Large intestine (tissue), 3 donors: ENCODE data around the gene RIMBP2. TPM values are rescaled to one million over a fixed set of nuclear protein-coding genes. Genes with fewer than 3 reads are reported as not detected.
A peak's percentile ranks its signal among the peaks of the same experiment; 100 is the strongest.

Experiments
- DNase-seq, 2 donors: peaks; one replicate each; pipeline versions ENCODE4 v3.0.0 to v3.0.0-alpha.2; 2013
- H3K27ac ChIP-seq: one replicate; pipeline ENCODE4 v1.5.1; 2013; ENCODE audit warnings: low read length
- H3K27me3 ChIP-seq: 2 replicates; pipeline ENCODE4 v1.6.1; 2013; ENCODE audit warnings: low read length; ENCODE audit not compliant: control insufficient read depth, insufficient read depth
- H3K36me3 ChIP-seq: 2 replicates; pipeline ENCODE4 v1.6.1; 2013; ENCODE audit warnings: low read length; ENCODE audit not compliant: control insufficient read depth, insufficient read depth
- H3K4me1 ChIP-seq: one replicate; pipeline ENCODE4 v1.6.1; 2013; ENCODE audit warnings: low read length; ENCODE audit not compliant: control insufficient read depth, insufficient read depth
- H3K4me3 ChIP-seq: one replicate; pipeline ENCODE4 v1.5.1; 2013; ENCODE audit warnings: low read length
- H3K9me3 ChIP-seq: one replicate; pipeline ENCODE4 v1.6.1; 2013; ENCODE audit warnings: mild to moderate bottlenecking, low read depth, low read length, moderate library complexity; ENCODE audit not compliant: control insufficient read depth
- WGBS: methylation state at CpG from one replicate; pipeline ENCODE4 v1.1.5; 2013; ENCODE audit warnings: low lambda C conversion rate; ENCODE audit not compliant: insufficient coverage; 5-methylcytosine and 5-hydroxymethylcytosine counted together
- polyA plus RNA-seq: library from polyadenylated mRNA; unstranded; fragments of 120-200 nt; gene quantifications from one replicate; pipeline ENCODE4 v1.2.1, GENCODE V29; 2013

RIMBP2 gene
- polyA plus RNA-seq, 1 donor, result 22.7 TPM

GRCh38 chr12:130644146-130644545, 72.0 kb downstream of the RIMBP2 start:
- DNase-seq, result no peak

GRCh38 chr12:130642856-130643255, 73.2 kb downstream of the RIMBP2 start:
- WGBS, result no CpG with 5 or more reads among the region's 15 CpGs
- Histone ChIP-seq H3K9me3 (no peaks in the 10 kb centered on the region), H3K36me3 (no peaks in the 10 kb centered on the region)

More at GRCh38 chr12:130644146-130644545, 72.0 kb downstream of the RIMBP2 start:
- Histone ChIP-seq H3K36me3 (no peaks in the 10 kb centered on the region), H3K27ac (no peak overlapping the region), H3K4me3 (no peak overlapping the region), H3K4me1 (no peaks in the 10 kb centered on the region), H3K27me3 (no peaks in the 10 kb centered on the region), H3K9me3 (no peaks in the 10 kb centered on the region)
- WGBS, result no CpG with 5 or more reads among the region's 12 CpGs

GRCh38 chr12:130641533-130642184, 74.4 kb downstream of the RIMBP2 start:
- DNase-seq, result no peak
- Histone ChIP-seq H3K4me1 (no peaks in the 10 kb centered on the region), H3K36me3 (no peaks in the 10 kb centered on the region), H3K4me3 (no peak overlapping the region), H3K27me3 (no peaks in the 10 kb centered on the region), H3K9me3 (no peaks in the 10 kb centered on the region), H3K27ac (no peak overlapping the region)
- WGBS, result no CpG with 5 or more reads among the region's 14 CpGs

More at GRCh38 chr12:130642856-130643255, 73.2 kb downstream of the RIMBP2 start:
- H3K4me1 ChIP-seq, result no peaks in the 10 kb centered on the region
- DNase-seq, result no peak
- no peak overlapping the region for H3K4me3 ChIP-seq
- no peak overlapping the region for H3K27ac ChIP-seq
- H3K27me3 ChIP-seq, result no peaks in the 10 kb centered on the region

GRCh38 chr12:130640901-130641300, 75.2 kb downstream of the RIMBP2 start:
- H3K27ac ChIP-seq, result no peak overlapping the region
- no peaks in the 10 kb centered on the region for H3K27me3 ChIP-seq
- no peaks in the 10 kb centered on the region for H3K36me3 ChIP-seq
- no peak overlapping the region for H3K4me3 ChIP-seq
- no CpG with 5 or more reads among the region's 11 CpGs for WGBS
- H3K9me3 ChIP-seq, result no peaks in the 10 kb centered on the region
- DNase-seq, result no peak
- no peaks in the 10 kb centered on the region for H3K4me1 ChIP-seq

GRCh38 chr12:130640496-130640895, 75.6 kb downstream of the RIMBP2 start:
- H3K4me1 ChIP-seq, result no peaks in the 10 kb centered on the region
- H3K9me3 ChIP-seq, result no peaks in the 10 kb centered on the region
- no peaks in the 10 kb centered on the region for H3K27me3 ChIP-seq
- H3K4me3 ChIP-seq, result no peak overlapping the region
- no peak for DNase-seq
- 100% methylated on average over 1 of the region's 11 CpGs for WGBS
- no peak overlapping the region for H3K27ac ChIP-seq
- H3K36me3 ChIP-seq, result no peaks in the 10 kb centered on the region

- 100% methylated on average over 2 of the region's 18 CpGs for WGBS
- DNase-seq, result no peak
- H3K4me1 ChIP-seq, result no peaks in the 10 kb centered on the region
- no peaks in the 10 kb centered on the region for H3K9me3 ChIP-seq
- no peak overlapping the region for H3K4me3 ChIP-seq
- H3K36me3 ChIP-seq, result no peaks in the 10 kb centered on the region
- no peaks in the 10 kb centered on the region for H3K27me3 ChIP-seq
- H3K27ac ChIP-seq, result no peak overlapping the region
Measured at GRCh38 chr12:130639476-130640424, 76.3 kb downstream of the RIMBP2 start.

GRCh38 chr12:130636370-130636769, 79.7 kb downstream of the RIMBP2 start:
- Histone ChIP-seq H3K4me1 (no peaks in the 10 kb centered on the region), H3K9me3 (no peaks in the 10 kb centered on the region), H3K36me3 (no peaks in the 10 kb centered on the region), H3K27me3 (peaks cover 14% of the 10 kb centered on the region), H3K4me3 (no peak overlapping the region), H3K27ac (no peak overlapping the region)
- DNase-seq, result no peak
- no CpG with 5 or more reads among the region's 5 CpGs for WGBS

GRCh38 chr12:130634866-130635265, 81.2 kb downstream of the RIMBP2 start:
- H3K9me3 ChIP-seq, result no peaks in the 10 kb centered on the region
- H3K4me3 ChIP-seq, result no peak overlapping the region
- WGBS, result no CpG with 5 or more reads among the region's 4 CpGs
- peak overlapping the region; percentile 35 for H3K27ac ChIP-seq
- H3K27me3 ChIP-seq, result peaks cover 14% of the 10 kb centered on the region
- H3K36me3 ChIP-seq, result no peaks in the 10 kb centered on the region
- DNase-seq, result no peak
- no peaks in the 10 kb centered on the region for H3K4me1 ChIP-seq

- H3K27ac ChIP-seq, result peak overlapping the region; percentile 46
- peaks cover 14% of the 10 kb centered on the region for H3K27me3 ChIP-seq
- no peaks in the 10 kb centered on the region for H3K9me3 ChIP-seq
- H3K4me3 ChIP-seq, result no peak overlapping the region
- H3K36me3 ChIP-seq, result no peaks in the 10 kb centered on the region
- no peaks in the 10 kb centered on the region for H3K4me1 ChIP-seq
- no CpG with 5 or more reads among the region's 17 CpGs for WGBS
- DNase-seq, result peak; percentile 19 to 39
Measured at GRCh38 chr12:130633771-130634170, 82.3 kb downstream of the RIMBP2 start.

GRCh38 chr12:130632642-130633041, 83.5 kb downstream of the RIMBP2 start:
- Histone ChIP-seq H3K9me3 (no peaks in the 10 kb centered on the region), H3K27me3 (peaks cover 14% of the 10 kb centered on the region), H3K4me3 (peak overlapping the region; percentile 6), H3K36me3 (no peaks in the 10 kb centered on the region), H3K27ac (peak overlapping the region; percentile 46), H3K4me1 (no peaks in the 10 kb centered on the region)
- peak in 1 of 2 donors; percentile 41 for DNase-seq
- no CpG with 5 or more reads among the region's 5 CpGs for WGBS
